Gastrocnemius medialis (tissue), 4 donors: Measurements from ENCODE around the gene GNG7.

Experiments
- POLR2A ChIP-seq, 2 donors: fragments of 450-650 bp; IDR thresholded peaks; one replicate each; pipeline ENCODE4 v1.6.1; 2017; ENCODE audit warnings: antibody characterized with exemption in 2 of 2, mild to moderate bottlenecking in 2 of 2, moderate library complexity in 2 of 2
- TF ChIP-seq, protein P1 (sequence below), 5 experiments: fragments of 450-650 bp in 3 of 5; fragments of 200-600 bp in 2 of 5; sonication (generic) in 2 of 5; IDR thresholded peaks in 4 of 5; conservative IDR thresholded peaks in 1 of 5; 1 replicate in 4 of 5; 2 replicates in 1 of 5; pipeline ENCODE4 v1.5.1; 2016 to 2019; ENCODE audit warnings: antibody characterized with exemption in 5 of 5, mild to moderate bottlenecking in 3 of 5, moderate library complexity in 3 of 5

DNA sequence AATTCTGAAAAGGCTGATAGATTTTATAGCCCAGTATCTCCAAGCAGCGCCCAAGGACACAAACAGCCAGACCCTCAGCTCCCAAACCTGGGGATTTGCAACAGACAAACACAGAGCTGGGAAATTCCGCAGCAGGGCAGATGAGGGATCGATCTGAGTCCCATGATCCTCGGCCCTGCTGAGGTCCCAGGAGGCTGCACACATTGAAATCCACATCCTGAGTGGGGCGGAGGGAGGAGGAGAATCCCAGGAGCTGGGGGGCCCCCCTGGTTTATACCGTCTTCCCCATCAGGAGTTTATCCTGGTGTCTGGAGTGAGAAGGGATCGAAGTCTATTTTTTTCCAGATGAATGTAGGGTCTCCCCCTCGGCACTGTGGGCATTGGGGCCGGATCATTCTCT lies 49.3 kb downstream of the GNG7 start:
- no peak for TF ChIP-seq POLR2A (IDR thresholded peaks at IDR 0.05)
- TF ChIP-seq, protein P1, sequence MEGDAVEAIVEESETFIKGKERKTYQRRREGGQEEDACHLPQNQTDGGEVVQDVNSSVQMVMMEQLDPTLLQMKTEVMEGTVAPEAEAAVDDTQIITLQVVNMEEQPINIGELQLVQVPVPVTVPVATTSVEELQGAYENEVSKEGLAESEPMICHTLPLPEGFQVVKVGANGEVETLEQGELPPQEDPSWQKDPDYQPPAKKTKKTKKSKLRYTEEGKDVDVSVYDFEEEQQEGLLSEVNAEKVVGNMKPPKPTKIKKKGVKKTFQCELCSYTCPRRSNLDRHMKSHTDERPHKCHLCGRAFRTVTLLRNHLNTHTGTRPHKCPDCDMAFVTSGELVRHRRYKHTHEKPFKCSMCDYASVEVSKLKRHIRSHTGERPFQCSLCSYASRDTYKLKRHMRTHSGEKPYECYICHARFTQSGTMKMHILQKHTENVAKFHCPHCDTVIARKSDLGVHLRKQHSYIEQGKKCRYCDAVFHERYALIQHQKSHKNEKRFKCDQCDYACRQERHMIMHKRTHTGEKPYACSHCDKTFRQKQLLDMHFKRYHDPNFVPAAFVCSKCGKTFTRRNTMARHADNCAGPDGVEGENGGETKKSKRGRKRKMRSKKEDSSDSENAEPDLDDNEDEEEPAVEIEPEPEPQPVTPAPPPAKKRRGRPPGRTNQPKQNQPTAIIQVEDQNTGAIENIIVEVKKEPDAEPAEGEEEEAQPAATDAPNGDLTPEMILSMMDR (IDR thresholded peaks at IDR 0.05 in 4 of 5, conservative IDR thresholded peaks at IDR 0.05 in 1 of 5), result no peak
